Fibroblast of skin of left quadriceps (primary cell): Measurements from ENCODE around the gene FGFR3.

Source experiments
- DNase-seq, 2 experiments: peaks; one replicate each; pipeline ENCODE4 v3.0.0-alpha.2; 2013; ENCODE audit warnings: low read depth in 2 of 2

Gene FGFR3

GRCh38 chr4:1802151-1802715 lies 9.1 kb downstream of the FGFR3 start:
- DNase-seq = no peak

GRCh38 chr4:1802720-1803522 lies 9.8 kb downstream of the FGFR3 start:
- no peak for DNase-seq

GRCh38 chr4:1803523-1804423 lies 10.7 kb downstream of the FGFR3 start:
- DNase-seq = no peak

- no peak for DNase-seq
Measured at GRCh38 chr4:1804638-1805492, 11.8 kb downstream of the FGFR3 start.

GRCh38 chr4:1805493-1806222 lies 12.6 kb downstream of the FGFR3 start:
- DNase-seq = no peak

- no peak for DNase-seq
Measured at GRCh38 chr4:1806223-1806564, 13.1 kb downstream of the FGFR3 start.

GRCh38 chr4:1806596-1807331 lies 13.7 kb downstream of the FGFR3 start:
- no peak for DNase-seq

- no peak for DNase-seq
Measured at GRCh38 chr4:1807332-1807777, 14.3 kb downstream of the FGFR3 start.

GRCh38 chr4:1808396-1808795 lies 15.3 kb downstream of the FGFR3 start:
- no peak for DNase-seq

GRCh38 chr4:1808851-1809753 lies 16.0 kb downstream of the FGFR3 start:
- no peak for DNase-seq

GRCh38 chr4:1809754-1810502 lies 16.8 kb downstream of the FGFR3 start:
- DNase-seq = peak; percentile 10

GRCh38 chr4:1810765-1811164 lies 17.7 kb downstream of the FGFR3 start:
- no peak for DNase-seq

GRCh38 chr4:1812720-1813119 lies 19.6 kb downstream of the FGFR3 start:
- DNase-seq = no peak

GRCh38 chr4:1813231-1813630 lies 20.1 kb downstream of the FGFR3 start:
- DNase-seq = no peak

- no peak for DNase-seq
Measured at GRCh38 chr4:1813915-1814314, 20.8 kb downstream of the FGFR3 start.

GRCh38 chr4:1814453-1814852 lies 21.4 kb downstream of the FGFR3 start:
- DNase-seq = no peak

- DNase-seq = no peak
Measured at GRCh38 chr4:1815096-1815996, 22.3 kb downstream of the FGFR3 start.
